B cell (primary cell): ENCODE results near the gene GSTM3. TPM values are rescaled to one million over a fixed set of nuclear protein-coding genes. Genes with fewer than 3 reads are reported as not detected.

ENCODE experiments used
- ATAC-seq: fragments of 200-7000 bp; cut with Tn5 transposase; one replicate; pipeline ENCODE4 v1.10.0; 2021; ENCODE audit warnings: low read depth, mild to moderate bottlenecking, moderate number of reproducible peaks, moderate library complexity
- CTCF ChIA-PET: fragments of 350-600 bp; sonication (Branson Sonifier 250); formaldehyde crosslinking; loops from one replicate; lab custom pipeline; 2021; ENCODE audit warnings: antibody characterized with exemption, inconsistent platforms; lab: Charles Lee
- POLR2A ChIA-PET: fragments of 350-600 bp; sonication (Branson Sonifier 250); formaldehyde crosslinking; loops from one replicate; lab custom pipeline; 2021; ENCODE audit warnings: antibody characterized with exemption; lab: Charles Lee
- DNase-seq: peaks from one replicate; pipeline ENCODE4 v3.0.0; 2013
- H2AFZ ChIP-seq: 2 replicates; pipeline ENCODE4 v1.6.1; 2012; ENCODE audit warnings: mild to moderate bottlenecking, low read depth, low read length; ENCODE audit not compliant: insufficient read depth, poor library complexity, severe bottlenecking
- H3K27ac ChIP-seq, 2 donors: 1 replicate in 1 of 2; 2 replicates in 1 of 2; pipeline ENCODE4 v1.5.1; 2012 to 2013; ENCODE audit warnings: low read length in 2 of 2, mild to moderate bottlenecking in 2 of 2, moderate library complexity in 1 of 2
- H3K27me3 ChIP-seq, 4 experiments: fragments of 200-600 bp in 1 of 4; sonication (generic) in 1 of 4; replicated peaks in 1 of 4; 1 replicate in 2 of 4; 2 replicates in 2 of 4; pipeline versions ENCODE4 v1.6.1 to v1.7.0; 2013 to 2016; ENCODE audit warnings: low read length in 3 of 4, mild to moderate bottlenecking in 2 of 4, mixed read lengths in 1 of 4, moderate library complexity in 1 of 4; ENCODE audit not compliant: insufficient read depth in 4 of 4, control insufficient read depth in 3 of 4; ENCODE audit errors: control extremely low read depth in 1 of 4
- H3K36me3 ChIP-seq, 2 experiments: replicated peaks in 1 of 2; 1 replicate in 1 of 2; 2 replicates in 1 of 2; pipeline versions ENCODE4 v1.6.1 to v1.7.1; 2013; ENCODE audit warnings: low read length in 1 of 2; ENCODE audit not compliant: insufficient read depth in 2 of 2, control insufficient read depth in 1 of 2; ENCODE audit errors: control extremely low read depth in 1 of 2, extremely low read depth in 1 of 2
- H3K4me1 ChIP-seq, 2 donors: fragments of 200-600 bp in 1 of 2; sonication (generic) in 1 of 2; 1 replicate in 1 of 2; 2 replicates in 1 of 2; pipeline versions ENCODE4 v1.5.1 to v1.6.1; 2013 to 2017; ENCODE audit warnings: low read length in 2 of 2; ENCODE audit not compliant: control insufficient read depth in 2 of 2, insufficient read depth in 2 of 2
- H3K4me2 ChIP-seq: replicated peaks from 2 replicates; pipeline ENCODE3; 2012; ENCODE audit warnings: mild to moderate bottlenecking, low read depth, low read length; ENCODE audit not compliant: poor library complexity, severe bottlenecking
- H3K4me3 ChIP-seq, 5 experiments: fragments of 200-600 bp in 1 of 5; sonication (generic) in 1 of 5; 1 replicate in 3 of 5; 2 replicates in 2 of 5; pipeline versions ENCODE4 v1.5.1 to v1.7.0; 2011 to 2016; ENCODE audit warnings: low read length in 4 of 5, mild to moderate bottlenecking in 4 of 5, low read depth in 2 of 5, control low read depth in 1 of 5, moderate library complexity in 1 of 5; ENCODE audit not compliant: insufficient read depth in 1 of 5; ENCODE audit errors: control extremely low read depth in 1 of 5, extremely low read depth in 1 of 5
- H3K79me2 ChIP-seq: fragments of 200-600 bp; sonication (generic); one replicate; pipeline ENCODE4 v1.6.0; 2016; ENCODE audit warnings: low read length; ENCODE audit not compliant: control insufficient read depth, insufficient read depth
- H3K9ac ChIP-seq: fragments of 200-600 bp; sonication (generic); 2 replicates; pipeline ENCODE4 v1.6.1; 2017; ENCODE audit warnings: mild to moderate bottlenecking, low read length, moderate library complexity
- H3K9me3 ChIP-seq, 3 donors: one replicate each; pipeline versions ENCODE4 v1.6.1 to v1.7.1; 2013; ENCODE audit warnings: low read length in 2 of 3; ENCODE audit not compliant: control insufficient read depth in 2 of 3, insufficient read depth in 1 of 3; ENCODE audit errors: control extremely low read depth in 1 of 3
- H4K20me1 ChIP-seq: 2 replicates; pipeline ENCODE4 v1.6.0; 2012; ENCODE audit warnings: mild to moderate bottlenecking, low read length; ENCODE audit not compliant: insufficient read depth, control insufficient read depth, poor library complexity, severe bottlenecking
- H3K27ac Mint-ChIP-seq: one replicate; pipeline ENCODE4 v1.8.0; 2021; ENCODE audit warnings: mixed read lengths
- H3K27me3 Mint-ChIP-seq: one replicate; pipeline ENCODE4 v1.8.0; 2021; ENCODE audit warnings: mixed read lengths
- H3K4me1 Mint-ChIP-seq: one replicate; pipeline ENCODE4 v1.8.0; 2021; ENCODE audit warnings: mixed read lengths
- H3K4me3 Mint-ChIP-seq: one replicate; pipeline ENCODE4 v1.8.0; 2021; ENCODE audit warnings: mixed read lengths
- H3K9me3 Mint-ChIP-seq: one replicate; pipeline ENCODE4 v1.8.0; 2022; ENCODE audit warnings: mixed read lengths; ENCODE audit not compliant: insufficient read depth
- EZH2 ChIP-seq: IDR thresholded peaks from 2 replicates; pipeline ENCODE4 v1.6.1; 2012; ENCODE audit warnings: borderline replicate concordance, low read depth, mild to moderate bottlenecking, moderate library complexity, low read length; ENCODE audit not compliant: insufficient read depth, poor library complexity, severe bottlenecking
- WGBS: methylation state at CpG from one replicate; pipeline ENCODE4 v1.1.5; 2013; ENCODE audit warnings: missing lambda C conversion rate; ENCODE audit not compliant: insufficient coverage; 5-methylcytosine and 5-hydroxymethylcytosine counted together
- intact Hi-C: fragments of 100-400 bp; cut with micrococcal nuclease; formaldehyde crosslinking; loops from one replicate; pipeline ENCODE4 v1.10.0; 2022
- polyA plus RNA-seq: library from polyadenylated mRNA; depleted of rRNA; stranded (reverse); fragments of >200 nt; gene quantifications from 2 replicates; pipeline ENCODE4 v1.2.3, GENCODE V29; 2012
- total RNA-seq, 2 donors: library from RNA; stranded (reverse); fragments of 120-200 nt in 1 of 2; gene quantifications; 1 replicate in 1 of 2; 2 replicates in 1 of 2; pipeline versions ENCODE4 v1.2.3 to v1.2.4, GENCODE V29; 2013 to 2022
- TF ChIP-seq, protein P1 (sequence below): fragments of 200-600 bp; IDR thresholded peaks from one replicate; pipeline ENCODE4 v1.8.0; 2022; ENCODE audit warnings: antibody characterized with exemption, mild to moderate bottlenecking

GSTM3 gene
- total and polyA plus RNA-seq, 2 donors (not counting 1 experiment from before 2014, with no cell fraction given), result 1.9 to 2.8 TPM

DNA sequence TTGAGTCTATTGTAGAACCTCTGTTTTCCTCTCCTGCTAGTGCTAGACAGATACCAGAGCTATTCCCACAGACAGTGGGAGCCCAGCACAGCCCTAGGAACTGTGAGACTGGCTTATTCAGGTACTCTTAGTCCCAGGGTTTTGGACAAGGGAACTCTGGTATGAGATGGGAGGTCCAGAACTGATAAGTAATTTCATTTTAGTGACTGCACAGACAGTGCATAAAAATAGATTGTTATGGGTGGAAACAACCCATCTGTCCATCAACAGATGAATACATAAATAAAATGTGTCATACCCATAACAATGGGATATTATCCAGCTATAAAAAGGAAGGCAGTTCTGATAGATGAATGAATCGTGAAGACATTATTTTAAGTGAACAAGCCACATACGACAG, 13.9 kb upstream of the GSTM3 start:
- intact Hi-C loops, result no loop called here

DNA sequence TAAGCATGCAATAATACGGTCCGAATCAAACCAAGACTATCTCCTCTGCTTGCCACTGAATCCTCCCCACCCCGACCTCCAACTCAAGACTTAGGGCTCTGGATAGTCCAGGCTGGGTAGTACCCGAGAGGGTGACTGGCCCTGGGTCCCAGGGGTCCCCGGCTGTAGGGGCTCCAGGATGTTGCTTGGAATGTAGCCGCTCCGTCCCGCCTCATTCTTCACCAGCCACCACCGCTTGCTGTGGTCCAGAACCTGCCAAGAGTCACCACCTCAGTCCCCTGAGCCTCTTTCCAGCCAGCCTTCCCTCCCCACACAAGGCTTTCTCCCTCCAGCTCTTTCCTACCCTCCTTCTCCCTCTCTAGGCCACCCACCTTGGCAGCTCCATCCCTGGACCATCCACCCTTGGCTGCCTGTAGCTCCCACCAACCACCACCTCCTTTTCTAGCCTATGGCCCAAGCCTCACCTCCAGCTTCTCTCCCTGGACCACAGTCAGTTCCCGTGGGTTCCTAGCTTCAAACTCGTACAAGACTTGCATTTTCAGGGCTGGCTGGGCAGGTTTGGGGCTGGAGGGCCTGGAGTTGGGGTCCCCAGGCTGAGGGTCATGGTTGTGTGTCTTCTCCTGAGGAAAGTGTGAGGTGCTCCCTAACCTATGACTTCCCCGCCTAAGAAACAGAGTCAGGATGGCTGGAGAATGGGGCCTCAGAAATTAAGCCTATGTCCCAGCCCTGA, 10.9 kb upstream of the GSTM3 start:
- no peaks in the 10 kb centered on the region for H4K20me1 ChIP-seq
- H3K4me2 ChIP-seq, result no peak overlapping the region
- ChIA-PET CTCF (no interaction called here), POLR2A (no interaction called here)
- no peak overlapping the region for H3K4me3 ChIP-seq
- Mint-ChIP-seq H3K27me3 (peaks cover 39% of the 10 kb centered on the region), H3K9me3 (no peaks in the 10 kb centered on the region), H3K27ac (no peak overlapping the region), H3K4me1 (no peaks in the 10 kb centered on the region), H3K4me3 (no peak overlapping the region)
- H3K79me2 ChIP-seq, result no peaks in the 10 kb centered on the region
- H3K27me3 ChIP-seq, result peaks cover 0 to 14% (median 2%) of the 10 kb centered on the region in 4 experiments
- H3K27ac ChIP-seq, result no peak overlapping the region
- H3K9me3 ChIP-seq, result peaks cover 0 to 5% (median 0%) of the 10 kb centered on the region in 3 donors
- no peaks in the 10 kb centered on the region for H3K36me3 ChIP-seq
- ATAC-seq, result no peak
- intact Hi-C loops, result no loop called here
- no peaks in the 10 kb centered on the region for H3K4me1 ChIP-seq
- no peak for DNase-seq
- no peak overlapping the region for H3K9ac ChIP-seq
- WGBS, result 94% methylated on average over 10 of the region's 12 CpGs
- TF ChIP-seq EZH2, result no peak
- TF ChIP-seq, protein P1, sequence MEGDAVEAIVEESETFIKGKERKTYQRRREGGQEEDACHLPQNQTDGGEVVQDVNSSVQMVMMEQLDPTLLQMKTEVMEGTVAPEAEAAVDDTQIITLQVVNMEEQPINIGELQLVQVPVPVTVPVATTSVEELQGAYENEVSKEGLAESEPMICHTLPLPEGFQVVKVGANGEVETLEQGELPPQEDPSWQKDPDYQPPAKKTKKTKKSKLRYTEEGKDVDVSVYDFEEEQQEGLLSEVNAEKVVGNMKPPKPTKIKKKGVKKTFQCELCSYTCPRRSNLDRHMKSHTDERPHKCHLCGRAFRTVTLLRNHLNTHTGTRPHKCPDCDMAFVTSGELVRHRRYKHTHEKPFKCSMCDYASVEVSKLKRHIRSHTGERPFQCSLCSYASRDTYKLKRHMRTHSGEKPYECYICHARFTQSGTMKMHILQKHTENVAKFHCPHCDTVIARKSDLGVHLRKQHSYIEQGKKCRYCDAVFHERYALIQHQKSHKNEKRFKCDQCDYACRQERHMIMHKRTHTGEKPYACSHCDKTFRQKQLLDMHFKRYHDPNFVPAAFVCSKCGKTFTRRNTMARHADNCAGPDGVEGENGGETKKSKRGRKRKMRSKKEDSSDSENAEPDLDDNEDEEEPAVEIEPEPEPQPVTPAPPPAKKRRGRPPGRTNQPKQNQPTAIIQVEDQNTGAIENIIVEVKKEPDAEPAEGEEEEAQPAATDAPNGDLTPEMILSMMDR, result no peak
- no peak overlapping the region for H2AFZ ChIP-seq

More for the DNA sequence above, 13.9 kb upstream of the GSTM3 start:
- Histone ChIP-seq H3K27ac (no peak overlapping the region), H3K79me2 (no peaks in the 10 kb centered on the region), H3K4me1 (no peaks in the 10 kb centered on the region), H3K36me3 (no peaks in the 10 kb centered on the region), H3K9me3 (no peaks in the 10 kb centered on the region), H2AFZ (no peak overlapping the region), H3K4me3 (no peak overlapping the region), H3K4me2 (no peak overlapping the region), H3K9ac (no peak overlapping the region), H3K27me3 (peaks cover 0 to 6% (median 0%) of the 10 kb centered on the region in 4 experiments), H4K20me1 (no peaks in the 10 kb centered on the region)
- Mint-ChIP-seq H3K4me1 (no peaks in the 10 kb centered on the region), H3K9me3 (no peaks in the 10 kb centered on the region), H3K4me3 (no peak overlapping the region), H3K27me3 (peaks cover 22% of the 10 kb centered on the region), H3K27ac (no peak overlapping the region)
- DNase-seq (no peak), ATAC-seq (no peak)
- TF ChIP-seq, protein P1, result no peak
- no peak for TF ChIP-seq EZH2
- WGBS, result no CpG with 5 or more reads among the region's 2 CpGs
- ChIA-PET POLR2A (interaction anchor here (1.2 kb wide), 1 partner anchor 157 kb away, joined by 3 read pairs; no protein-coding TSS in a partner anchor), CTCF (interaction anchor here (1.2 kb wide), 1 partner anchor 23 kb away, joined by 3 read pairs; no protein-coding TSS in a partner anchor)
